GM10266 (cell line): ENCODE results near the gene RXRA.

Source experiments
- DNase-seq: peaks from one replicate; pipeline ENCODE4 v3.0.0; 2012; ENCODE audit errors: extremely low spot score
- CTCF ChIP-seq: IDR thresholded peaks from 2 replicates; pipeline ENCODE4 v1.5.1; 2012; ENCODE audit warnings: mild to moderate bottlenecking, low read depth; ENCODE audit not compliant: control insufficient read depth, insufficient read depth; ENCODE audit errors: missing control alignments

The RXRA gene

GRCh38 chr9:134318481-134318891 is 7.8 kb upstream of the RXRA start:
- TF ChIP-seq CTCF: no peak
- DNase-seq: no peak

DNA sequence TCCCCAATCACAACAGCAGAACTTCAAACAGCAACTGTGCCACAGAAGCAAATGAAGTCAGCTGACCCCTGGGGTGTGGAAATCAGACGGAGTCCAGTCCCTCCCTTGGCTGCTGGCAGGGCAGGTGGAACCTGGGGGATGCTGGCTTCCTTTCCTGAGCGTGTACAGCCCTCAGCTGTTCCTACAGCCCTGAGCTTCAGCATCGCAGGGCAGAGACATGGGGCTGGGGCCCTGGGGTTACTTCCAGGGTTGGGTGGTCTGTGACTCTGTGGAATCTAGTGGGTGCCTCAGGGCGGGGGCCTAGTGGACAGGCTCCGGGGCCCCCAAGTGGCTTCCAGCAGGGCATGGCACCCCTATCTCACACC is 7.3 kb upstream of the RXRA start:
- TF ChIP-seq CTCF: no peak
- DNase-seq: no peak

- no peak for TF ChIP-seq CTCF
- DNase-seq: no peak
Observed at GRCh38 chr9:134319306-134320125, 6.7 kb upstream of the RXRA start.

DNA sequence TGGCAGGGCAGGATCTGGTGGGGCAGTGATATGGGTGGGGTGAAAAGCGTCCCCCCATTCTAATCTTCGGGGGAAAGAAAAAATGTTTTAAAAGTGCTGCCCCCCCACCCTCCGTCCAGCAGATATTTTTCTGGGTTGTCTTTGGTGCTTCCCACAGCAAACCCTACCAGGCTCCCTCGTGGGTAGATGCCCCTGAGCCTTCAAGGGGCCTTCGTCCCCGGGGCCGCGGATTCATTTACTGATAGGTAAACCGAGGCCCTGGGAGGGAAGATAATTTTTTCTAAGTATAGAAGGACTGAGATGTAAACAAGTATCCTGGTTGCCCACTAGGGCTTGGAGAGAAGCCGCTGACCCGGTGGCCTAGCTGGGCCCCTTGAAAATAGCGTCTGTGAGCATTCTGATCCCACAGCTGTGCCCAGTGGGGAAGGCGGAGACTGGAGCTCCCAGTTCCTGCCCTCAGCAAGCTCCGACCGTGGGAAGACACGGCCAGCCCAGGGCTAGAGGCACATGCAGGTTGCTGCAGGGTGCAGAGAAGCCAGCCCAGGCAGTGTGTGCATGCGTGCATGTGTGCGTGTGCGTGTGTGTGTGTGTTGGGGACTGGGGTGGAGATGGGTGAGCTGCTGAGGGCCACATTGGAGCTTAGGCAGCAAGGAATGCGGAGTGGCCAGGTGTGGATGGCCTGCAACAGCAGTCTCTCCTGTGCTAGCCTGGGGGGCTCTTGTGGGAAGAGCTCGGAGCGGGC is 6.0 kb upstream of the RXRA start:
- DNase-seq: no peak
- TF ChIP-seq CTCF: no peak

GRCh38 chr9:134320868-134321471 is 5.3 kb upstream of the RXRA start:
- DNase-seq: no peak

GRCh38 chr9:134321531-134321930 is 4.7 kb upstream of the RXRA start:
- DNase-seq: no peak
- no peak for TF ChIP-seq CTCF

More at GRCh38 chr9:134320868-134321471, 5.3 kb upstream of the RXRA start:
- no peak for TF ChIP-seq CTCF
